SK-N-SH (cell line): ENCODE measurements around the gene VWA3A. TPM values are rescaled to one million over a fixed set of nuclear protein-coding genes. Genes with fewer than 3 reads are reported as not detected.

ENCODE experiments used
- CTCF ChIA-PET: fragments of 300-600, 350-600 bp; formaldehyde crosslinking; extraction: SDS; loops from one replicate; lab custom pipeline; 2021; lab: Yijun Ruan, JAX
- POLR2A ChIA-PET: fragments of 350-600 bp; sonication (Branson Sonifier 250); formaldehyde crosslinking; extraction: SDS; loops from one replicate; lab custom pipeline; 2020; ENCODE audit warnings: antibody characterized with exemption, inconsistent platforms; lab: Yijun Ruan, JAX
- DNase-seq: peaks from one replicate; pipeline ENCODE4 v3.0.0; 2012
- H2AFZ ChIP-seq: fragments of 200-600 bp; sonication (generic); 2 replicates; pipeline ENCODE4 v1.8.1; 2016; ENCODE audit warnings: antibody characterized with exemption, mild to moderate bottlenecking, low read depth
- H3F3A ChIP-seq: fragments of 200-600 bp; sonication (generic); replicated peaks from 2 replicates; pipeline ENCODE3; 2016; ENCODE audit warnings: antibody characterized with exemption, mild to moderate bottlenecking; ENCODE audit not compliant: insufficient read depth
- H3K27ac ChIP-seq, 2 experiments: fragments of 200-500 bp in 1 of 2; fragments of 200-600 bp in 1 of 2; sonication (Bioruptor generic) in 1 of 2; sonication (generic), shearing (Covaris generic) in 1 of 2; 2 replicates each; pipeline versions ENCODE4 v1.5.1 to v1.6.1; 2014 to 2016; ENCODE audit warnings: low read depth in 2 of 2, inconsistent platforms in 1 of 2, low read length in 1 of 2, mild to moderate bottlenecking in 1 of 2, mixed read lengths in 1 of 2
- H3K27me3 ChIP-seq: fragments of 200-600 bp; sonication (generic), shearing (Covaris generic); 2 replicates; pipeline ENCODE4 v1.6.1; 2016; ENCODE audit warnings: mixed run types; ENCODE audit not compliant: insufficient read depth
- H3K36me3 ChIP-seq, 2 experiments: fragments of 200-500 bp in 1 of 2; fragments of 200-600 bp in 1 of 2; sonication (Bioruptor generic) in 1 of 2; sonication (generic) in 1 of 2; replicated peaks in 1 of 2; 2 replicates each; pipeline versions ENCODE3 to v1.5.1; 2014 to 2016; ENCODE audit warnings: low read length in 1 of 2, mild to moderate bottlenecking in 1 of 2; ENCODE audit not compliant: insufficient read depth in 2 of 2, control insufficient read depth in 1 of 2
- H3K4me1 ChIP-seq, 2 experiments: fragments of 200-500 bp in 1 of 2; fragments of 200-600 bp in 1 of 2; sonication (Bioruptor generic) in 1 of 2; sonication (generic), shearing (Covaris generic) in 1 of 2; 2 replicates each; pipeline versions ENCODE4 v1.5.1 to v1.6.1; 2014 to 2016; ENCODE audit warnings: low read depth in 1 of 2, low read length in 1 of 2, mixed run types in 1 of 2; ENCODE audit not compliant: insufficient read depth in 2 of 2, control insufficient read depth in 1 of 2
- H3K4me2 ChIP-seq: fragments of 200-600 bp; sonication (generic), shearing (Covaris generic); 2 replicates; pipeline ENCODE4 v1.6.1; 2017; ENCODE audit warnings: mixed run types
- H3K4me3 ChIP-seq, 2 experiments: fragments of 200-500 bp in 1 of 2; fragments of 200-600 bp in 1 of 2; sonication (Bioruptor generic) in 1 of 2; sonication (generic), shearing (Covaris generic) in 1 of 2; 2 replicates each; pipeline versions ENCODE4 v1.5.1 to v1.8.1; 2014 to 2016; ENCODE audit warnings: low read depth in 2 of 2, inconsistent platforms in 1 of 2, low read length in 1 of 2, mild to moderate bottlenecking in 1 of 2, mixed read lengths in 1 of 2, moderate library complexity in 1 of 2
- H3K79me2 ChIP-seq: fragments of 200-600 bp; sonication (generic); 2 replicates; pipeline ENCODE4 v1.8.1; 2017; ENCODE audit warnings: mild to moderate bottlenecking; ENCODE audit not compliant: insufficient read depth
- H3K9ac ChIP-seq: fragments of 200-600 bp; sonication (generic); 2 replicates; pipeline ENCODE4 v1.6.1; 2017; ENCODE audit warnings: mixed run types
- H3K9me2 ChIP-seq: fragments of 200-600 bp; sonication (generic); 2 replicates; pipeline ENCODE4 v1.6.1; 2017; ENCODE audit warnings: mixed run types
- H3K9me3 ChIP-seq: fragments of 200-600 bp; sonication (generic); 2 replicates; pipeline ENCODE4 v1.6.1; 2017; ENCODE audit warnings: mixed run types, mild to moderate bottlenecking, moderate library complexity
- H4K20me1 ChIP-seq: fragments of 200-600 bp; sonication (generic); 2 replicates; pipeline ENCODE4 v1.6.1; 2017; ENCODE audit warnings: mild to moderate bottlenecking, mixed run types; ENCODE audit not compliant: insufficient read depth
- ELF1 ChIP-seq: IDR thresholded peaks from 2 replicates; pipeline ENCODE4 v1.4.0; 2012
- EP300 ChIP-seq, 2 experiments: IDR thresholded peaks; 2 replicates each; pipeline versions ENCODE4 v1.4.0 to v1.6.1; 2012; ENCODE audit warnings: borderline replicate concordance in 1 of 2, low read depth in 1 of 2, low read length in 1 of 2
- EZH2phosphoT487 ChIP-seq: fragments of 200-600 bp; sonication (generic); IDR thresholded peaks from 2 replicates; pipeline ENCODE4 v1.6.1; 2017; ENCODE audit warnings: low read depth, mixed run types, mild to moderate bottlenecking, antibody characterized with exemption, moderate library complexity, borderline replicate concordance
- FOXJ3 ChIP-seq: sonication (generic); formaldehyde crosslinking; IDR thresholded peaks from 2 replicates; pipeline ENCODE4 v1.5.1; 2020; ENCODE audit warnings: mild to moderate bottlenecking, missing genetic modification reagents
- NFIC ChIP-seq: IDR thresholded peaks from 2 replicates; pipeline ENCODE4 v1.4.0; 2012; ENCODE audit warnings: borderline replicate concordance
- RAD21 ChIP-seq: IDR thresholded peaks from 2 replicates; pipeline ENCODE4 v1.6.1; 2012; ENCODE audit warnings: mild to moderate bottlenecking, low read length
- SIN3A ChIP-seq: IDR thresholded peaks from 2 replicates; pipeline ENCODE4 v1.6.1; 2012; ENCODE audit warnings: low read depth, mild to moderate bottlenecking, low read length, moderate library complexity, borderline replicate concordance
- TAF1 ChIP-seq: IDR thresholded peaks from 2 replicates; pipeline ENCODE4 v1.6.1; 2012; ENCODE audit warnings: low read depth, mild to moderate bottlenecking, low read length, moderate library complexity, borderline replicate concordance
- YY1 ChIP-seq: IDR thresholded peaks from 2 replicates; pipeline ENCODE4 v1.4.0; 2012; ENCODE audit warnings: low read depth, mild to moderate bottlenecking
- WGBS: methylation state at CpG from one replicate; pipeline ENCODE4 v1.1.6; 2017; ENCODE audit warnings: low lambda C conversion rate; 5-methylcytosine and 5-hydroxymethylcytosine counted together
- polyA plus RNA-seq, 3 experiments: library from polyadenylated mRNA; depleted of rRNA; stranded (reverse); fragments of >200 nt; gene quantifications; 2 replicates each; pipeline ENCODE4 v1.2.3, GENCODE V29; 2012
- TF ChIP-seq, protein P1 (sequence below): IDR thresholded peaks from 2 replicates; pipeline ENCODE4 v1.4.0; 2012; ENCODE audit warnings: low read depth, borderline replicate concordance
- TF ChIP-seq, protein P2 (sequence below): IDR thresholded peaks from 2 replicates; pipeline ENCODE4 v1.4.0; 2012; ENCODE audit warnings: low read depth
- TF ChIP-seq, protein P3 (sequence below): fragments of 200-600 bp; sonication (generic); IDR thresholded peaks from 2 replicates; pipeline ENCODE4 v1.6.1; 2017; ENCODE audit warnings: antibody characterized with exemption, mild to moderate bottlenecking, moderate library complexity
- TF ChIP-seq, protein P4 (sequence below): IDR thresholded peaks from 2 replicates; pipeline ENCODE4; 2012

The VWA3A gene
- polyA plus RNA-seq, 1 of the 3 experiments (the other 2 are of a cell fraction), result not detected

DNA sequence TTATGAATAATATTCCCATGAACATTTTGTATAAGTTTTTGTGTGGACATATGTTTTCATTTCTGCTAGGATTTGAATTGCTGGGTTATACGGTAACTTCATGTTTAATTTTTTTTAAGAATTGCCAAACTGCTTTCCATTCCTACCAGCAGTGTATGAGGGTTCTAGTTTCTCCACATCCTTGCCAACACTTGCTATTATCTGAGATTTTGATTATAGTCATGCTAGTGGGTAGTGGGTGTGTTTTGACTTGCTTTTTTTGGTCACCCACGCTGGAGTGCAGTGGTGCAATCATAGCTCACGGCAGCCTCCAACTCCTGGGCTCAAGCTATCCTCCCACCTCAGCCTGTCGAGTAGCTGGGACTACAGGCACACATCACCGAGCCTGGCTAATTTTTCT, 110.8 kb downstream of the VWA3A start:
- no peak for DNase-seq
- Histone ChIP-seq H3K9me3 (no peaks in the 10 kb centered on the region), H3K4me1 (peaks cover 7 to 14% of the 10 kb centered on the region in 2 experiments; a peak in 2 of 4 replicates), H3K9me2 (no peaks in the 10 kb centered on the region), H3K36me3 (no peaks in the 10 kb centered on the region), H3K4me3 (no peak overlapping the region), H3K9ac (no peak overlapping the region), H3F3A (peaks cover 32% of the 10 kb centered on the region), H2AFZ (no peak overlapping the region), H3K27ac (no peak overlapping the region), H3K79me2 (peaks cover 19% of the 10 kb centered on the region), H3K27me3 (no peaks in the 10 kb centered on the region), H4K20me1 (peaks cover 4% of the 10 kb centered on the region), H3K4me2 (no peak overlapping the region)
- no peak for TF ChIP-seq FOXJ3
- TF ChIP-seq NFIC, result no peak
- TF ChIP-seq, protein P1, sequence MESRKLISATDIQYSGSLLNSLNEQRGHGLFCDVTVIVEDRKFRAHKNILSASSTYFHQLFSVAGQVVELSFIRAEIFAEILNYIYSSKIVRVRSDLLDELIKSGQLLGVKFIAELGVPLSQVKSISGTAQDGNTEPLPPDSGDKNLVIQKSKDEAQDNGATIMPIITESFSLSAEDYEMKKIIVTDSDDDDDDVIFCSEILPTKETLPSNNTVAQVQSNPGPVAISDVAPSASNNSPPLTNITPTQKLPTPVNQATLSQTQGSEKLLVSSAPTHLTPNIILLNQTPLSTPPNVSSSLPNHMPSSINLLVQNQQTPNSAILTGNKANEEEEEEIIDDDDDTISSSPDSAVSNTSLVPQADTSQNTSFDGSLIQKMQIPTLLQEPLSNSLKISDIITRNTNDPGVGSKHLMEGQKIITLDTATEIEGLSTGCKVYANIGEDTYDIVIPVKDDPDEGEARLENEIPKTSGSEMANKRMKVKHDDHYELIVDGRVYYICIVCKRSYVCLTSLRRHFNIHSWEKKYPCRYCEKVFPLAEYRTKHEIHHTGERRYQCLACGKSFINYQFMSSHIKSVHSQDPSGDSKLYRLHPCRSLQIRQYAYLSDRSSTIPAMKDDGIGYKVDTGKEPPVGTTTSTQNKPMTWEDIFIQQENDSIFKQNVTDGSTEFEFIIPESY, result no peak
- no peak for TF ChIP-seq SIN3A
- TF ChIP-seq YY1, result no peak
- TF ChIP-seq, protein P2, sequence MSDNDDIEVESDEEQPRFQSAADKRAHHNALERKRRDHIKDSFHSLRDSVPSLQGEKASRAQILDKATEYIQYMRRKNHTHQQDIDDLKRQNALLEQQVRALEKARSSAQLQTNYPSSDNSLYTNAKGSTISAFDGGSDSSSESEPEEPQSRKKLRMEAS, result no peak
- TF ChIP-seq, protein P3, sequence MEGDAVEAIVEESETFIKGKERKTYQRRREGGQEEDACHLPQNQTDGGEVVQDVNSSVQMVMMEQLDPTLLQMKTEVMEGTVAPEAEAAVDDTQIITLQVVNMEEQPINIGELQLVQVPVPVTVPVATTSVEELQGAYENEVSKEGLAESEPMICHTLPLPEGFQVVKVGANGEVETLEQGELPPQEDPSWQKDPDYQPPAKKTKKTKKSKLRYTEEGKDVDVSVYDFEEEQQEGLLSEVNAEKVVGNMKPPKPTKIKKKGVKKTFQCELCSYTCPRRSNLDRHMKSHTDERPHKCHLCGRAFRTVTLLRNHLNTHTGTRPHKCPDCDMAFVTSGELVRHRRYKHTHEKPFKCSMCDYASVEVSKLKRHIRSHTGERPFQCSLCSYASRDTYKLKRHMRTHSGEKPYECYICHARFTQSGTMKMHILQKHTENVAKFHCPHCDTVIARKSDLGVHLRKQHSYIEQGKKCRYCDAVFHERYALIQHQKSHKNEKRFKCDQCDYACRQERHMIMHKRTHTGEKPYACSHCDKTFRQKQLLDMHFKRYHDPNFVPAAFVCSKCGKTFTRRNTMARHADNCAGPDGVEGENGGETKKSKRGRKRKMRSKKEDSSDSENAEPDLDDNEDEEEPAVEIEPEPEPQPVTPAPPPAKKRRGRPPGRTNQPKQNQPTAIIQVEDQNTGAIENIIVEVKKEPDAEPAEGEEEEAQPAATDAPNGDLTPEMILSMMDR, result no peak
- TF ChIP-seq ELF1, result no peak
- no peak for TF ChIP-seq RAD21
- no peak for TF ChIP-seq TAF1
- no peak for TF ChIP-seq EP300 (IDR thresholded peaks at IDR 0.05; ENCODE audit: borderline replicate concordance in 1 of 2, low read depth in 1 of 2, low read length in 1 of 2)
- TF ChIP-seq, protein P4, sequence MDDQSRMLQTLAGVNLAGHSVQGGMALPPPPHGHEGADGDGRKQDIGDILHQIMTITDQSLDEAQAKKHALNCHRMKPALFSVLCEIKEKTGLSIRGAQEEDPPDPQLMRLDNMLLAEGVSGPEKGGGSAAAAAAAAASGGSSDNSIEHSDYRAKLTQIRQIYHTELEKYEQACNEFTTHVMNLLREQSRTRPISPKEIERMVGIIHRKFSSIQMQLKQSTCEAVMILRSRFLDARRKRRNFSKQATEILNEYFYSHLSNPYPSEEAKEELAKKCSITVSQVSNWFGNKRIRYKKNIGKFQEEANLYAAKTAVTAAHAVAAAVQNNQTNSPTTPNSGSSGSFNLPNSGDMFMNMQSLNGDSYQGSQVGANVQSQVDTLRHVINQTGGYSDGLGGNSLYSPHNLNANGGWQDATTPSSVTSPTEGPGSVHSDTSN, result no peak
- TF ChIP-seq EZH2phosphoT487, result no peak
- 81% methylated on average over 5 of the region's 5 CpGs for WGBS
- POLR2A ChIA-PET, result no interaction called here
- CTCF ChIA-PET, result interaction anchor here (1.3 to 5.6 kb wide), 3 partner anchors 12 to 97 kb away, joined by 3 to 66 read pairs (median 6); partner anchors contain the start of gene POLR3E
